Activated CD8-positive, alpha-beta memory T cell treated with anti-CD3 and anti-CD28 coated beads, Interleukin-2, amount 50 U/mL, for 24 hours (primary cell): ENCODE measurements around the gene RGL4.

ENCODE experiments used
- DNase-seq: peaks from one replicate; pipeline ENCODE4 v3.0.0-alpha.2; 2020; ENCODE audit errors: extremely low read depth

RGL4 gene

DNA sequence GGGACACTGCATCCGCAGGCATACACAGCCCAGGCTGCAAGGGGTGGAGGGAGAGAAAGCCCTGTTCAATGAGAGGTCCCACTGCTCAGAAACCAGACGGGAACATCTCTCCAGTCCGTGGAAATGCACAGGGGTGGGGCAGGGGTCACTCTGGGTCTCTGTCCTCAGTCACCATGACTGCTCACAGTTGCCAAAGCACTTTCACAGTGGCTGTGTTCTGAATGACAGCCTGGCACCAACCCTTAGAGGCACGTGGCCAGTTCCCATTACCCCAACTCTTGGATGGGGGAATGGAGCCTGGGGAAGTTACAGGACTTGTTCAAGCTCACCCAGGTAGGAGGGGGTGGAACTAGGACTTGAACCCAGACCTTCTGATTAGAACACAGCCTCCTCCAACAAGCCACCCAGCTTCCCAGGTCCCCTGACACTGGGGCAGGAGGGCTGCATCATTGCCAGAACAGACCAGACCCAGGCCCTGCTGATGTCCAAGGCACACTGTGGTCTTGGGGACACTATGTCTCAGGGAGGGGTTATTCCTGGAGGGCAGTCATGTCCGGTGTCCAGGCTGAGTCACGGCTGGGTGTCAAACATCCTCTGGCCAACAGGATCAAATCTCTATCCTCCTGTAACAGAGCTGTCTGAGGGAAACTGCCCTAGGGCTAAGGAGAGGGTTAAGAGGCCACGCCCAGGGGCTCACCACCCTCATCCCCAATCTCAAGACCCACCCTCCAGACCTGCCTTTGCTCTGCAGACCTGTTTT lies 51.9 kb downstream of the RGL4 start:
- DNase-seq: no peak

GRCh38 chr22:23743303-23743705 lies 52.5 kb downstream of the RGL4 start:
- no peak for DNase-seq

DNA sequence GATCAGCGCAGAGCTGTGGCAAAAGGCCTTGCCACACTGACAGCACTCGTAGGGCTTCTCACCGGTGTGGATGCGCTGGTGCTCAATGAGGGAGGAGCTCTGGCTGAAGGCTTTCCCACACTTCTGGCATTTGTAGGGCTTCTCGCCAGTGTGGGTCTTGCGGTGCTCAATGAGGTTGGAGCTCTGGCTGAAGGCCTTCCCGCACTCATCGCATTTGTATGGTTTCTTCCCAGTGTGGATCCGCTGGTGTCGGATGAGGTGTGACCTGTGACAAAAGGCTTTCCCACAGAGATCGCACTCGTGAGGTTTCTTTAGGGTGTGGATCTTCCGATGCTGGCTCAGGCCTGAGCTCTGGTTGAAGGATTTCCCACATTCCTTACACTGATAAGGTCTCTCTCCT lies 53.2 kb downstream of the RGL4 start:
- no peak for DNase-seq

GRCh38 chr22:23744485-23744884 lies 53.7 kb downstream of the RGL4 start:
- DNase-seq: no peak

DNA sequence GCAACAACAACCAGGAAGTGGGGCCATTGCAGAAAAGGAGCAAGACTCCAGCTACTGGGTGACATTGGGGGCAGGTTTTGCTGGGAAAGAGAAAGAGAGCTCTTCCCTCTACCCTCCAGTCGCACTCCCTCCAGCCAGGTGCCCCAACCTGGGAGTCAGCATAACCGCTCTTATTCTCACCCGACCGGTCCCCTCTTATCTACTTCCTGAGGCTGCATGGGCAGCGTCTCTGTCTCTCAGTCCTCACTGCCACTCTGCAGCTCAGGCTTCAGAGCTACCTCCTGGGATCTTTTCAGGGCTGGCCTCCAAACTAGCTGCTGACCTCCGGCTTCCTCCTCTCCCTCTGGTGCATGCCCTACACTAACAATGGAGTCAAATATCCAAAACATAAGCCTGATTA lies 55.0 kb downstream of the RGL4 start:
- no peak for DNase-seq
